H1 (cell line): ENCODE results near the gene PIWIL1.

Experiments used
- EGR1 ChIP-seq: IDR thresholded peaks from 2 replicates; pipeline ENCODE4 v1.6.1; 2011; ENCODE audit warnings: low read depth, low read length, borderline replicate concordance
- GTF2F1 ChIP-seq: IDR thresholded peaks from 2 replicates; pipeline ENCODE4 v1.6.1; 2012; ENCODE audit warnings: low read depth, low read length, improper control_type of control experiment, borderline replicate concordance
- POLR2A ChIP-seq, 2 experiments: IDR thresholded peaks; 1 replicate in 1 of 2; 2 replicates in 1 of 2; pipeline ENCODE4 v1.6.1; 2011; ENCODE audit warnings: low read depth in 2 of 2, low read length in 2 of 2, mild to moderate bottlenecking in 2 of 2; ENCODE audit errors: control extremely low read depth in 1 of 2

DNA sequence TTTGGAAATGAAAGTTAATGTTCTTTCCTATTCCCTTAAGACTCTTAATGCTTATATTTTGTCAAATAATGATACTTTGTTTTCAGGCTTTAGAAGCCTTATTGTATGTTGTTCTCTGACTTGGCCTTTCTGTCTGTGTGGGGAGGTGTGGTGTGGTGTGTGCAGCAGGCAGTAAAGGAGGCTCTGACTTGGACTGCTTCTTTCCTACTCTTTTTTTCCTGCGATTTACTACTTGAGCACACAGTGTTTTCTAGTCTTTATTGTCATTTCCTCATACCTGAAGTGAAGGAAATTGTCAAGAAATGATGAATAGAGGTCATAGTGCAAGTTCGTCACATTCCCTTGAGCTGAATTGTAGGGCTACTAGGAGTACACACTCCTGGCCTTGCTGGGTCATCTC, 26.9 kb downstream of the PIWIL1 start:
- no peak for TF ChIP-seq GTF2F1
- no peak for TF ChIP-seq EGR1
- TF ChIP-seq POLR2A (IDR thresholded peaks at IDR 0.05; ENCODE audit: control extremely low read depth in 1 of 2, low read depth in 2 of 2, low read length in 2 of 2), result no peak
